Lung (tissue), 12 donors: ENCODE data around the gene GDF7. TPM values are rescaled to one million over a fixed set of nuclear protein-coding genes. Genes with fewer than 3 reads are reported as not detected.
A peak's percentile ranks its signal among the peaks of the same experiment; 100 is the strongest.

ENCODE experiments used
- ATAC-seq: fragments of 200-7000 bp; cut with Tn5 transposase; one replicate; pipeline ENCODE4 v1.9.1; 2020; ENCODE audit warnings: moderate number of reproducible peaks; ENCODE audit not compliant: insufficient read depth, low FRiP score
- DNase-seq, 3 donors: peaks; one replicate each; pipeline ENCODE4 v3.0.0-alpha.2; 2013 to 2017
- H3K27ac ChIP-seq, 2 donors: one replicate each; pipeline ENCODE4 v1.5.1; 2013; ENCODE audit warnings: mild to moderate bottlenecking in 2 of 2, moderate library complexity in 2 of 2, control low read depth in 1 of 2, inconsistent platforms in 1 of 2, low read depth in 1 of 2, low read length in 1 of 2
- H3K27me3 ChIP-seq, 3 donors: one replicate each; pipeline ENCODE4 v1.5.1; 2013; ENCODE audit warnings: low read length in 2 of 3; ENCODE audit not compliant: control insufficient read depth in 3 of 3, insufficient read depth in 3 of 3
- H3K36me3 ChIP-seq, 4 donors: one replicate each; pipeline ENCODE4 v1.5.1; 2013; ENCODE audit warnings: low read length in 4 of 4, mild to moderate bottlenecking in 1 of 4, moderate library complexity in 1 of 4; ENCODE audit not compliant: control insufficient read depth in 4 of 4, insufficient read depth in 4 of 4
- H3K4me1 ChIP-seq, 5 donors: one replicate each; pipeline ENCODE4 v1.5.1; 2013; ENCODE audit warnings: low read length in 5 of 5, mild to moderate bottlenecking in 2 of 5, moderate library complexity in 1 of 5; ENCODE audit not compliant: control insufficient read depth in 5 of 5, insufficient read depth in 5 of 5
- H3K4me3 ChIP-seq: one replicate; pipeline ENCODE4 v1.5.1; 2013; ENCODE audit warnings: mild to moderate bottlenecking, control low read depth, moderate library complexity
- H3K9ac ChIP-seq, 2 donors: one replicate each; pipeline ENCODE4 v1.5.1; 2013; ENCODE audit warnings: low read length in 2 of 2, control low read depth in 1 of 2; ENCODE audit not compliant: insufficient read depth in 1 of 2
- H3K9me3 ChIP-seq, 4 donors: one replicate each; pipeline ENCODE4 v1.5.1; 2013; ENCODE audit warnings: low read length in 3 of 4, mild to moderate bottlenecking in 1 of 4, moderate library complexity in 1 of 4; ENCODE audit not compliant: control insufficient read depth in 4 of 4, insufficient read depth in 3 of 4
- WGBS, 2 donors: extraction: QIAGEN DNeasy Blood & Tissue Kit; methylation state at CpG; one replicate each; pipeline ENCODE4 v1.1.7; 2013; 5-methylcytosine and 5-hydroxymethylcytosine counted together
- polyA plus RNA-seq, 2 donors: library from polyadenylated mRNA; stranded (reverse); fragments of 200-250 nt; gene quantifications; one replicate each; pipeline ENCODE4 v1.2.1, GENCODE V29; 2013
- total RNA-seq, 2 donors: library from RNA; depleted of rRNA in 1 of 2; stranded (reverse); fragments of >200 nt in 1 of 2; gene quantifications; one replicate each; pipeline ENCODE4 v1.2.1, GENCODE V29; 2014 to 2021
- TF ChIP-seq, protein P1 (sequence below): IDR thresholded peaks from 2 replicates; pipeline ENCODE4 v1.5.1; 2012; ENCODE audit warnings: mild to moderate bottlenecking; ENCODE audit errors: control extremely low read depth, extremely low read depth
- donor health status: control.
- donor health status: control.
- donor health status: Bipolar disorder and iron deficiency.
- donor health status: healthy.
- donor health status: DM: yes; HTN: yes; CAD: no.

The GDF7 gene
- total and polyA plus RNA-seq, 4 donors, result 0.10 to 0.54 (median 0.31) TPM

DNA sequence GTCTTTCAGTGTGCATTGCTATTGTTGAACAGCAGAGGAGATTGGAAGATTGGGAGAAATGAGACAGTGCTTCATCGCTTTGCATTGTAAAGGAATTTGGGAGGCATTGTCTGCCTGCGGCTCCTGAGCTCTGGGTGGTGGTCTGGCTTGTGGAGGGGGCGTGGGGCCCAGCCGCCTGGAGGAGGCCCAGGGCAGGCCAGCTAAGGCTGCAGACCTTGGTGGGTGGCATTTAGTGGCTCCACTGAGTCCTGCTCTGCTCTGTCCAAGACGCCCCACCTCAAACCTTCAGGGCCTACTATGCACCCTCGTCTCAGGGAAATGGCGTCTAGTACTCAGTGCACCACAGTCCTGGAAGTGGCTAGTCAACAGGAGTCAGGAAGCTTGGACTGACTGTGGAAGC is 10.4 kb upstream of the GDF7 start:
- H3K9me3 ChIP-seq, result no peaks in the 10 kb centered on the region
- no peak for ATAC-seq
- WGBS, 2 donors, result 88 to 91% methylated on average over 7 of the region's 7 CpGs

DNA sequence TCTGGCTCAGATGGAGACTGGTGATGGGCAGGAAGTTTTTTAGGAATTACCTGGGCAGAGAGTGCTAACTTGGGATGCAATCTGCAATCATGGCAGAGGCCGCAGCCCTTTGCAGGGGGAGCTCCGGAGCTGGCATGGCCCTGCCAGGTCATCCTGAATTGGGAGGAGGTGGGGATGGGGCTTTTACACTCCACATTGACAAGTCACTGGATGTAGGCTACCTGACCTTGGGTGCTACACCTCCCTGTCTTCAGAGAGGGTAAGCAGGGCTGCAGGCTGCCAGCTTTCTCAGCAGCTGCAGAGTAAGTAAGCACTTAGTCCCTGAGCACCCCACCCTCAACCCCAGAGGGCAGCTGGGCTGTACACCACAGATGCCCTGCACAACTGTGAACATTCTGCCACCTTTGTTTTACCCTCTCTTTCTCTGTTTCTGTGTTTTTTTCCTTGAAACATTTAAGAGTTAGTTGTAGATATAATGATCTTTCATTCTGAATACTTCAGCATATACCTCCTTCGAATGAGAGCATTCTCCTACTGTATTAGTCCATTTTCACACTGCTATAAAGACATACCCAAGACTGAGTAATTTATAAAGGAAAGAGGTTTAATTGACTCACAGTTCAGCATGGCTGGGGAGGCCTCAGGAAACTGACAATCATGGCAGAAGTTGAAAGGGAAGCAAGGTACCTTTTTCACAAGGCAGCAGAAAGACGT is 9.3 kb upstream of the GDF7 start:
- H3K9ac ChIP-seq, result no peak overlapping the region
- TF ChIP-seq, protein P1, sequence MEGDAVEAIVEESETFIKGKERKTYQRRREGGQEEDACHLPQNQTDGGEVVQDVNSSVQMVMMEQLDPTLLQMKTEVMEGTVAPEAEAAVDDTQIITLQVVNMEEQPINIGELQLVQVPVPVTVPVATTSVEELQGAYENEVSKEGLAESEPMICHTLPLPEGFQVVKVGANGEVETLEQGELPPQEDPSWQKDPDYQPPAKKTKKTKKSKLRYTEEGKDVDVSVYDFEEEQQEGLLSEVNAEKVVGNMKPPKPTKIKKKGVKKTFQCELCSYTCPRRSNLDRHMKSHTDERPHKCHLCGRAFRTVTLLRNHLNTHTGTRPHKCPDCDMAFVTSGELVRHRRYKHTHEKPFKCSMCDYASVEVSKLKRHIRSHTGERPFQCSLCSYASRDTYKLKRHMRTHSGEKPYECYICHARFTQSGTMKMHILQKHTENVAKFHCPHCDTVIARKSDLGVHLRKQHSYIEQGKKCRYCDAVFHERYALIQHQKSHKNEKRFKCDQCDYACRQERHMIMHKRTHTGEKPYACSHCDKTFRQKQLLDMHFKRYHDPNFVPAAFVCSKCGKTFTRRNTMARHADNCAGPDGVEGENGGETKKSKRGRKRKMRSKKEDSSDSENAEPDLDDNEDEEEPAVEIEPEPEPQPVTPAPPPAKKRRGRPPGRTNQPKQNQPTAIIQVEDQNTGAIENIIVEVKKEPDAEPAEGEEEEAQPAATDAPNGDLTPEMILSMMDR, result no peak
- ATAC-seq (no peak), DNase-seq (no peak)
- no peak overlapping the region for H3K27ac ChIP-seq
- H3K9me3 ChIP-seq, result no peaks in the 10 kb centered on the region
- no peak overlapping the region for H3K4me3 ChIP-seq
- no peaks in the 10 kb centered on the region for H3K36me3 ChIP-seq
- H3K27me3 ChIP-seq, result peaks cover 3 to 37% (median 36%) of the 10 kb centered on the region in 3 donors
- WGBS, 2 donors, result 72 to 79% methylated on average over 4 of the region's 4 CpGs
- no peaks in the 10 kb centered on the region for H3K4me1 ChIP-seq

More for the DNA sequence above, 10.4 kb upstream of the GDF7 start:
- H3K9ac ChIP-seq, result no peak overlapping the region
- peaks cover 0 to 27% (median 25%) of the 10 kb centered on the region in 3 donors for H3K27me3 ChIP-seq
- no peak for DNase-seq
- TF ChIP-seq, protein P1, result no peak
- H3K36me3 ChIP-seq, result no peaks in the 10 kb centered on the region
- H3K27ac ChIP-seq, result no peak overlapping the region
- H3K4me1 ChIP-seq, result peaks cover 0 to 2% (median 0%) of the 10 kb centered on the region in 5 donors
- no peak overlapping the region for H3K4me3 ChIP-seq

DNA sequence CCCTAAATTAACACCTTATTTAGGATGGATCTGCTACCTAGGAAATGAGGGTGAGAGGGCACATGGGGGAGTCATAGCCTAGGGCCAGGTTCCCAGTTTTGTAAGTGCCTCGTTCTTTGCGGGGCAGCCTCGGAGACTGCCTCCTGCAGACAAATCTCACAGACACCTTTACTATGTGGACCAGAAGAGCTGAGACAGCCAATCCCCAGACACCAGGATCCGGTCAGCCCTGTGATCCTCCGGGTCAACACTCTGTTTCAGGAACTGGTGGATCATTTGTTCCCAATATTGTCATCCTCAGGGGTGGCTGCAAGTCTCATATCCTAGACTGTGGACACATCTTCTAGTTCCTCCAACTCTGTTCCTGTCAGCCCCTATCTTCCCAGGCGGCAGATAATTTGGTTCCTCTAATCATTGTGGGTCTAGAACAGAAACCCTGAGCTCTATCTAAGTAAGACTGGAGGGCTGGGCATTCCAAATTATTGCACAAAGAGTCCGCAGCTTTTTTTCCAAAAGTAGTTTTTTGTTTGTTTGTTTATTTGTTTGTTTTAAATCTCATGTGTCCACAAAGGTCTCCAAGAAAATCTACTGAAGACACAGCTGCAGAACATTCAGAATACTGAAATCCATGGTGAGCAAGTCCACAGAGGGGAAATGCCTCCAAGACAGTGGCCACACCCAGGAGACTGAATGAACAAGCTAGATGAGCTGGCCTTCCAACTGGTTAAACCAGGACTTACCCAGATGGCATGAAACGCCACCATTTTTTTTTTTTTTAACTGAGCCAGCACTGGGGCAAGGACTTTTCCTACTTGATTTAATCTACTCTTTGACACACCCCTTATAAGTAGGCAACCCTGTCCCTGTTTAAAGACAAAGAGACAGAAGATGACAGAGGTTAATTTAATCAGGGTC is 6.2 kb upstream of the GDF7 start:
- Histone ChIP-seq H3K9ac (no peak overlapping the region), H3K4me3 (no peak overlapping the region), H3K27ac (no peak overlapping the region), H3K36me3 (no peaks in the 10 kb centered on the region), H3K27me3 (peaks cover 4 to 67% (median 67%) of the 10 kb centered on the region in 3 donors), H3K9me3 (no peaks in the 10 kb centered on the region), H3K4me1 (peaks cover 0 to 8% (median 0%) of the 10 kb centered on the region in 5 donors)
- no peak for ATAC-seq
- TF ChIP-seq, protein P1, result no peak
- 52 to 62% methylated on average over 8 of the region's 8 CpGs for WGBS, 2 donors
- peak in 1 of 3 donors; percentile 6 for DNase-seq
